Femur (tissue), 1 donor: Measurements from ENCODE around the gene S100A7A.
"Not testable (repeated sequence)": the region's sequence is repeated elsewhere in the genome, so short reads cannot be mapped to it uniquely, and the experiment has no call there.

Experiments used
- DNase-seq: peaks from one replicate; pipeline ENCODE4 v3.0.0-alpha.2; 2017

Gene S100A7A

GRCh38 chr1:153428073-153428638, 11.8 kb downstream of the S100A7A start:
- no peak for DNase-seq

- no peak for DNase-seq
These were observed 12.5 kb downstream of the S100A7A start for GRCh38 chr1:153428791-153429190.

GRCh38 chr1:153429266-153430165, 13.2 kb downstream of the S100A7A start:
- no peak for DNase-seq

GRCh38 chr1:153430166-153430553, 13.8 kb downstream of the S100A7A start:
- no peak for DNase-seq

- no peak for DNase-seq
These were observed 14.2 kb downstream of the S100A7A start for GRCh38 chr1:153430561-153430960.

GRCh38 chr1:153431002-153431401, 14.7 kb downstream of the S100A7A start:
- DNase-seq: no peak

- no peak for DNase-seq
These were observed 15.1 kb downstream of the S100A7A start for GRCh38 chr1:153431427-153431826.

GRCh38 chr1:153431928-153432327, 15.6 kb downstream of the S100A7A start:
- DNase-seq: no peak

- DNase-seq: no peak
These were observed 16.8 kb downstream of the S100A7A start for GRCh38 chr1:153432874-153433681.

- DNase-seq: no peak
These were observed 18.6 kb downstream of the S100A7A start for GRCh38 chr1:153434746-153435455.

- DNase-seq: no peak
These were observed 20.9 kb downstream of the S100A7A start for GRCh38 chr1:153437236-153437635.

GRCh38 chr1:153438599-153438998, 22.3 kb downstream of the S100A7A start:
- no peak for DNase-seq

- no peak for DNase-seq
These were observed 23.0 kb downstream of the S100A7A start for GRCh38 chr1:153439273-153439672.

GRCh38 chr1:153441238-153441755, 25.0 kb downstream of the S100A7A start:
- DNase-seq: no peak

- no peak for DNase-seq
These were observed 27.2 kb downstream of the S100A7A start for GRCh38 chr1:153443486-153443885.

GRCh38 chr1:153444078-153444477, 27.8 kb downstream of the S100A7A start:
- no peak for DNase-seq

- DNase-seq: no peak
These were observed 31.3 kb downstream of the S100A7A start for GRCh38 chr1:153447498-153448170.

- not testable (repeated sequence) for DNase-seq
These were observed 32.5 kb downstream of the S100A7A start for GRCh38 chr1:153448851-153449250.

GRCh38 chr1:153456396-153456795, 40.1 kb downstream of the S100A7A start:
- DNase-seq: no peak

- DNase-seq: no peak
These were observed 43.3 kb downstream of the S100A7A start for GRCh38 chr1:153459655-153460054.

- no peak for DNase-seq
These were observed 44.2 kb downstream of the S100A7A start, which contains the start of gene S100A7 for GRCh38 chr1:153460551-153460950. TSS of gene S100A7 (minus strand) at chr1:153460651. CDS start at chr1:153459013, 1,638 bp downstream.

- not testable (repeated sequence) for DNase-seq
These were observed 46.4 kb downstream of the S100A7A start for GRCh38 chr1:153462741-153463140.
